Thyroid gland (tissue), 4 donors: ENCODE measurements around the gene USP11.

Experiments
- CTCF ChIP-seq, 6 experiments: fragments of 200-600 bp in 3 of 6; fragments of 450-650 bp in 3 of 6; sonication (generic) in 3 of 6; IDR thresholded peaks; one replicate each; pipeline ENCODE4 v1.5.1; 2016 to 2019; ENCODE audit warnings: antibody characterized with exemption in 6 of 6, mild to moderate bottlenecking in 2 of 6, inconsistent platforms in 1 of 6, moderate library complexity in 1 of 6
- POLR2A ChIP-seq, 2 donors: fragments of 450-650 bp; IDR thresholded peaks; one replicate each; pipeline ENCODE4 v1.6.1; 2017; ENCODE audit warnings: antibody characterized with exemption in 2 of 2, mild to moderate bottlenecking in 2 of 2, moderate library complexity in 1 of 2

GRCh38 chrX:47264483-47265173, 31.8 kb downstream of the USP11 start:
- TF ChIP-seq CTCF (IDR thresholded peaks at IDR 0.05) (no peak), POLR2A (IDR thresholded peaks at IDR 0.05) (no peak)
